DMS53 treated with DMSO at 0.1 percent for 48 hours (cell line): Measurements from ENCODE around the gene IL2RA.
"Not testable (repeated sequence)": the region's sequence is repeated elsewhere in the genome, so short reads cannot be mapped to it uniquely, and the experiment has no call there.

Experiments
- DNase-seq: peaks from one replicate; lab custom pipeline; 2025; ENCODE audit not compliant: unreplicated experiment; lab: John Stamatoyannopoulos, UW

Gene IL2RA

GRCh38 chr10:6017781-6018354 lies 44.3 kb downstream of the IL2RA start:
- no peak for DNase-seq

DNA sequence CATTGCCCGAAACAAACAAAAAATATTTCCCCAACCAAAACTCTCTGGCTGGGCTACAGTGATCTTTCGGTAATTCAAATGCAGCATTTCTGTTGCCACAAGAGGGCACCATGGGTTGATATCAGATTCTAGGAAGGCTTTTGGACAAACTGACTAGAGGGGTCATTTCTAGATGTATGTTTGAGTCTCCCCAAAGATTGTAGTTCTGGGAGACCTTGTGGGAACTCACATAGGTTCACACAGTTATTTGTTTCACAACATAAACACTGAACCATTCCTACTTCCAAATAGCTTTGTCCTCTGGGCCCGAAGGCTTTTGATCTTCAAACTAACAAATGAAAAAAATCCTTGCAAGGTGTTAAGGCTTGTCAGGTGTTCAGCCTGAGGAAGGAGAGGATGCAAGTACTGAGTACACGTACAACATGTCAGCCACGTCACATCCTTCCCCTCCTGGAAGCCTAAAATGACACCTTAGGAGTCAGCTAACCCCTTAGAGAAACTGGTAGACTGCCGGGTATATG lies 47.9 kb downstream of the IL2RA start:
- DNase-seq: peak; percentile 62

DNA sequence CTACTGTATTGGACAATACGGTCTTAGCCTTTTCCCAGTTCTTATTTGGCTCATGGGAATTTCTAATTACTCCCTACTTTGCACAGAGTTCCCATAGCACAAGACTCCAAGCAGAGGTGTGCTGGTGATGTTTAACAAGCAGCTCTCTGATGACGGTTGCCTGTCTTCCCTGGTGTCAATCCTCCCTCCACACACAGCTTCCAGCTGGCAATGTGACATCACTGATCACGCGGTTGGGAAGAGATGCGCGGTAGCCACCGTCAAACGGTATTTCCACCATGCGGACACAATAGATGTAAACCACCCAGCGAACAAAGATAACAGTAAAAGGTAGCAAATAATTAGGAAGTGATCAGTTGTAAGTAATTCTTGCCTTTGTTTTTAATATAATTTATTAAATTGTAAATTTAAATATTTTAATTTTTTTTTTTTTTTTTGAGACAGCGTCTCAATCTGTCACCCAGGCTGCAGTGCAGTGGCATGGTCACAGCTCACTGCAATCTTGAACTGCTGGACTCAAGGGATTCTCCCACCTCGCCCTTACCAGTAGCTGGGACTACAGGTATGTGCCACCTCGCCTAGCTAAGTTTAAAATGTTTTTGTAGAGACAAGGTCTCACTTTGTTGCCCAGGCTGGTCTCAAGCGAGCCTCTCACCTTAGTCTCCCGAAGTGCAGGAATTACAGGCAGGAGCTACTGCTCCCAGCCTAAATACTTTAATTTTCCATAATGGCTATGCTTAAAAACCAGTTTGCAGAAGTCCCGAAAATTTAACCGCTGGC lies 48.6 kb downstream of the IL2RA start:
- no peak for DNase-seq

GRCh38 chr10:6012121-6012905 lies 49.9 kb downstream of the IL2RA start:
- DNase-seq: no peak

DNA sequence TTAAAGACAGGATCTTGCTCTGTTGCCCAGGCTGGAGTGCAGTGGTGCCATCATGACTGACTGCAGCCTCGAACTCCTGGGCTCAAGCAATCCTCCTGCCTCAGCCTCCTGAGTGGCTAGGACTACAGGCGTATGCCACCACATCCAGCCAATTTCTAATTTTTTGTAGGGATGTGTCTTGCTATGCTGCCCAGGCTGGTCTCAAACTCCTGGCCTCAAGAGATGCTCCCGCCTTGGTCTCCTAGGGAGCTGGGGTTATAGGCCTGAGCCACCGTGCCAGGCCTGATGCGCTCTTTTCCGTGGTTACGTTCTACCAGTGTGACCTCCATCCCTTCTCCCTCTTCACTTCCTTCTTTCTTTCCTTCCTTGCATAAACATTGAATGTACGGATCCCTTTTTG lies 50.6 kb downstream of the IL2RA start:
- DNase-seq: no peak

DNA sequence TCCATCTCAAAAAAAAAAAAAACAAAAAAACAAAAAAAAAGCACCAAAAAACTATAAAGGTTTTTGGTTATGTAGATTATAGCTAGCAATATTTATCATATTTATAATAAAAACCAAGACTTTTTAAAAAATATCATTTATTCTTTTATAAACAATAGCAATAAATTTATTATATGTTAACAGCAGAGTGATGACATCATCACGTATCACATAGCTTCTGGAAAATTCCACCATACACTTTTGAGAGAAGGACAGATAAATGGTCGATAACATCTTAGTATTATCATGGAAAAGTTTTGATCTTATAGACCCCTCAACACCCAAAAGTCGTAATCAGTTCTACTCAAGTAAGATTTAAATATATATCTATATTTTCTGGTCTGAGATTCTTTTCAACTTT lies 51.6 kb downstream of the IL2RA start:
- DNase-seq: no peak

DNA sequence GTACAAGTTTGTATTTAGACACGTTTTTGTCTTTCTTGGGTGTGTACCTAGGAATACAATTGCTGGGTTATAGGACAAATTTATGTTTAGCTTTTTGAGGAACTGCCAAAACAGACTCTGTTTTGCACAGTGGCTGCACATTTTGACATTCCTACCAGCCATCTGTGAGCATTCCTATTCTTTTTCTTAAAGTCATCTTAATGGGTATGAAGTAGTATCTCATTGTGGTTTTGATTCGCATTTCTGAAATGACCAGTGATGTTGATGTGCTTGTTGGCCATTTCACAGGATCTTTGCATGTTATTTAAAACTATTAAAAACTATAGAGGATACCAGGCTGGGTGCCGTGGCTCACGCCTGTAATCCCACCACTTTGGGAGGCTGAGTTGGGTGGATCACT lies 52.2 kb downstream of the IL2RA start:
- no peak for DNase-seq

DNA sequence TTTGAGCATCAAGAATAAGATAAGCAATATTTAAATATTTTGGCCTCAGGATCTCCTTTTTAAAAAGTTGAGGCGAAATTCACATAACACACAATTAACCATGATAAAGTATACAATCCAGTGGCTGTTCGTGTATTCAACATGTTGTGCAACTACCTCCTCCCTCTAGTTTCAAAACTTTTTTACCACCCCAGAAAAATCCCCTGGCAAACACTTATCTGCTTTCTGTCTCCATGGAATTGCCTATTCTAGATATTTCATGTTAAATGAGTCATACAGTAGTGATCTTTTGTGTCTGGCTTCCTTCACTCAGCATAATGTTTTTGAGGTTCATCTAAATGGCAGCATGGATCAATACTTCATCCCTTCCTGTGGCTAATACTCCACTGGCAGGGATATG lies 53.0 kb downstream of the IL2RA start:
- DNase-seq: no peak

DNA sequence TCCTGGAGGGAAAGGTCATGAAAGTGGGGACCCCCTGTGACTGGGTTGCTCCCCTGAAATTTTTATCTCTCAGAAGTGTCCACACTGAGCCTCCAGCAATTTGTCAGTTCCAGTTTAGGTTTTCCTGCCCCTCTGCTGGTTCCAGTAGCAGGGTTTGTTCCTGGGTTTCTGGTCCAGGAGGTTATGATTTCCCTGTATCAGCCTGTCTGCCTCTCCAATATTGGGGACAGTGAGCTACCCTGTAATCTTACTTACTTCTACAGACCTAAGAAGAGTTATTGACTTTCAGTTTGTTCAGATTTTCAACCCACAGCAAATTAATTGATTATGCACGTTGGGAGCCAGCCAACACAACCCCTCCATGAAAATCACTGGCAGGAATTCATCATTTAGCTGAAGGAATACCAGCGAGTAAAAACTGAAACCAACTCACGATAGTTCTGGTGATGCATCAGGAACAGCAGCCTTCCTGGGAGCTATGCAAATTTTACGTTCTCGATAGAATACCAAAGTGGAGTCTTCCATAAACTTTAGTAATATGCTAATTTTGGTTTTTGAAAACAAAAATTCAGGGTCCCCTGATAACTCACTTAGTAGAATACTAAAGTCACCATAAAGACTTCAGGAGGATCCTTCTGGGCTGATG lies 53.5 kb downstream of the IL2RA start:
- DNase-seq: no peak

DNA sequence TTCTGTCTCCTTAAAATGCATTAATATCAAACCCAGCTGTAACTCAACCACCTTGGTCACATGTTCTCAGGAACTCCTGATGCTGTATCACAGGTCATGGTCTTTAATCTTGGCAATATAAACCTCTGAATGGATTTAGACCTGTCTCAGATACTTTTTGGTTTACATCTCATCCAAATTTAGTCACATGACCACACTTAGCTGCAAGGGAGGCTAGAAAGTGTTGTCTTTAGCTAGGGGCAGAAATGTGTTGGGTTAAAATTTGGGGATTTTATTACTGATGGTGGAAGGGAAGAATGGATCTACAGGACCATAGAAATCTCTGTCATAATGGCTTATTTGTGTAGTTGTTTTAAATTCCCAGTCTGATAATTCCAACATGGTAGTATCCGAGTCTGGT lies 55.2 kb downstream of the IL2RA start:
- DNase-seq: no peak

- no peak for DNase-seq
These were observed 55.6 kb downstream of the IL2RA start for GRCh38 chr10:6006546-6006945.

GRCh38 chr10:6005856-6006395 lies 56.2 kb downstream of the IL2RA start:
- no peak for DNase-seq

DNA sequence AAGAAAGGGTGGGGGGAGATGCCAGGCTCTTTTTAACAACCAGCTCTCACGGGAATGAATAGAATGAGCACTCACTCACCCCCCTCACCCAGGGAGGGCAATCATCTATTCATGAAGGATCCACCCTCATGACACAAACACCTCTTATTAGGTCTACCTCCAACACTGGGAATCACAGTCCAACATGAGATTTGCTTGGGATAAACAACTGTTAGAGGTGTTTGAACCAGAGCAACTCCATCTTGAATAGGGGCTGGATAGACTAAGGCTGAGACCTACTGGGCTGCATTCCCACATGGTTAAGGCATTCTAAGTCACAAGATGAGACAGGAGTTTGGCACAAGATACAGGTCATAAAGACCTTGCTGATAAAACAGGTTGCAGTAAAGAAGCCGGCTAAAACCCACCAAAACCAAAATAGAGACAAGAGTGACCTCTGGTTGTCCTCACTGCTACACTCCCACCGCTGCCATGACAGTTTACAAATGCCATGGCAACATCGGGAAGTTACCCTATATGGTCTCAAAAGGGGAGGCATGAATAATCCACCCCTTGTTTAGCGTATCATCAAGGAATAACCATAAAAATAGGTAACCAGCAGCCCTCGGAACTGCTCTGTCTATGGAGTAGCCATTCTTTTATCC lies 56.9 kb downstream of the IL2RA start:
- not testable (repeated sequence) for DNase-seq

DNA sequence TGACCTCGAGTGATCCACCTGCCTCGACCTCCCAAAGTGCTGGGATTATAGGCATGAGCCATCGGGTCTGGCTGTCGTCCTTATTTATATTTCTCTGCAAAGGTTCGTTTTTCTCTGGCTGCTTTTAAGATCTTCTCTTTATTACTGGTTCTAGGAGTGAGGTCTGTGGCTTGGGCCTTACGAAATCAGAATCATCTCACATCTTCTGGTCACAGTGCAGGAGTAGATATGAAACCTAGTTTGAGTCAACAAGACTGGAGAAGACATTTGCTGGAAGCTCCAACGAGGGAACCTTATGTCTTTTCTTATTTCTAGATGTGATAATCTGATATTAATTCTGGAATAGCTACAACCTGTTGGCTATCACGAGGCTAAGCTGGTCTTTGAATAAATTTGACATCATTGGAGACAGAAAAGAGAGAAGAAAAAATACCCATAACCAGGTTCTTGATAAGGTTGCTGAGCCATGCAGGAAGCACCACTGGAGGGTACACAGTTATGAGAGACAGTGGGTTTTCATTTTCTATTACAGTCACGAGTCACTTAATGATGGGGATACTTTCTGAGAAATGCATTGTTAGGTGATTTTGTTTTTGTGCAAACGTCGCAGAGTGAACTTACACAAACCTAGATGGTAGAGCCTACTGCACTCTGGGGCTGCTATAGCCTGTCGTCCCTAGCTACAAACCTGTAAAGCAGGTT lies 59.2 kb downstream of the IL2RA start:
- DNase-seq: no peak

DNA sequence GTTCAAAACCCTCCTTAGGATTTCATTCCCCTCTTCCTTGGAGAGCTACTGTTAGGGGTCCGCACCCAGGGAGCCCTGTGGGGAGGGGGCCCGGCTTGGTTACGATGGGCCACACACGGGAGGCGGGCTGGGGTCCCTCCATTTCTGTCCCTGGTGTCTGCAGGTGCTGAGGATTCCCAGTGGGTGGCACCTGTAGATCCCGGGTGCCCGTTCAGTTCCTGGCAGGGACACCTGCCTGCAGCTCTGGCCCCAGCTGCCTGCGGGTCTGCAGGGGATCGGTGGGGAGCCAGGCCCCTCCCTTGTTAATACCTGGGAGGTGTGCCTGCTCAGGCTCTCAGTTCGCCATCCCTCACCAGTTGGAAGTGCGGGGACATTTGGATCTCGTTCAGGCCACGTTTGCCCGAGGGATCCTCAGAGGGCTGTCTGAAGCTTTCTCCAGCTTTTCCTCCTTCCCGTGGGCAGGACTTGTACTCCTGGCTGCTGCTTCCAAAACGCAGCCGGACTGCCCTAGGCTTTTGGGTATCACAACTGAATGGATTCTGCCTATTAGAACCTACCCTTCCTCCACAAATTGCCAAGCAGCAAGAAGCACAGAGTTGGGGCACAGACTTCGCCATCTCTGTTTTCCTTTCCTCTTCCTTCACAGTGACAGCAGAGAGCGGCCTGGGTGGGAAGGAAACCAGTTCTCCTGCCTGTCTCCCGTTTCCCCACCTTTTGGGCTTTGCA lies 62.6 kb downstream of the IL2RA start:
- no peak for DNase-seq

DNA sequence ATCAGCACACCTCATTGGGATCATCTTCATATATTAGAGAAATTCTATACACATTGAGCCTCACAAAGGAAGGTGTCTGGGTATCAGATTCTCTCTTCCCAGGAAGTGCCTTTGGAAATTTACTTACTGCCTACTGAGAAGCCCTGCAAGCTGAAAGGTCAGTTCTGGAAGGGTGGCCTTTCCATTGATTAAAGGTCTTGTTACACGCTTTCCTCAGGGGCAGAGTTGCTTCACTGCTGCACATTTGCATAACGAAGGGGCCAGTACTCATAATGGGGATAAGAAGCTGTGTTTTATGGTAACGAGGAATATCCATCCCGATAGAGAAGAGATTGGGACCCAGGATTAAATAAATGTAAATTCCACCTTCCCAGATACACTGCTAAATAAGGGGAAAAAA lies 65.5 kb downstream of the IL2RA start:
- DNase-seq: no peak

GRCh38 chr10:5992398-5992797 lies 69.8 kb downstream of the IL2RA start:
- no peak for DNase-seq

- DNase-seq: no peak
These were observed 70.5 kb downstream of the IL2RA start for GRCh38 chr10:5991708-5992107.

DNA sequence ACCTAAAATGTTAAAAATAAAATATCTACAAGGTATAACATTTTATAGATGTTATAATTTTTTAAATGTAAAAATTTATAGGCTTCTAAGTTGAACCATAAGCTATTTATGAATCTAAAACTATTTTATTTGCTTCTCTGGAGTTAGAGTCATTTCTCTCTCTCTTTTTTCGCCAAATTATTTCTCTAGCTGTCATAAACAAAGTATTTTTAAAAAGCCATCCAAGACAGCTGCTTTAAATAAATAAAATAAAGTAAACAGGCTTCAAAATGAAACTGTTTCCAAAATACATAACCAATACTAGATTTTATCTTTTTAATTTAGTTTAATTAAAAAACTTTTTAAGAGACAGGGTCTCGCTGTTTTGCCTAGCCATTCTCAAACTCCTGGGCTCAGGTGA lies 72.4 kb downstream of the IL2RA start:
- no peak for DNase-seq
